Endodermal cell (in vitro differentiated cells): Measurements from ENCODE around the gene LRRK1. TPM values are rescaled to one million over a fixed set of nuclear protein-coding genes. Genes with fewer than 3 reads are reported as not detected.

Source experiments
- DNase-seq: peaks from one replicate; pipeline ENCODE4 v3.0.0-alpha.2; 2017
- H3K27ac ChIP-seq: 2 replicates; pipeline ENCODE4 v1.5.1; 2013; ENCODE audit warnings: mild to moderate bottlenecking, low read depth, low read length, moderate library complexity
- H3K27me3 ChIP-seq: 2 replicates; pipeline ENCODE4 v1.6.1; 2013; ENCODE audit warnings: mild to moderate bottlenecking, low read length, moderate library complexity; ENCODE audit not compliant: insufficient read depth, control insufficient read depth, poor library complexity, severe bottlenecking
- H3K36me3 ChIP-seq: 2 replicates; pipeline ENCODE4 v1.7.0; 2013; ENCODE audit warnings: mild to moderate bottlenecking, low read length, moderate library complexity; ENCODE audit not compliant: control insufficient read depth, insufficient read depth
- H3K4me1 ChIP-seq: one replicate; pipeline ENCODE4 v1.7.0; 2013; ENCODE audit warnings: low read length; ENCODE audit not compliant: control insufficient read depth, insufficient read depth
- H3K4me3 ChIP-seq: 2 replicates; pipeline ENCODE4 v1.5.1; 2013; ENCODE audit warnings: mild to moderate bottlenecking, low read length, moderate library complexity
- H3K9ac ChIP-seq: 2 replicates; pipeline ENCODE4 v1.6.1; 2013; ENCODE audit warnings: mild to moderate bottlenecking, low read length, moderate library complexity; ENCODE audit not compliant: poor library complexity, severe bottlenecking; ENCODE audit errors: extremely low read depth
- H3K9me3 ChIP-seq: 2 replicates; pipeline ENCODE4 v1.6.1; 2013; ENCODE audit warnings: mild to moderate bottlenecking, low read length, moderate library complexity; ENCODE audit not compliant: control insufficient read depth
- H3K27ac Mint-ChIP-seq: 2 replicates; pipeline ENCODE4 v1.8.0; 2020; ENCODE audit warnings: mixed read lengths
- H3K27me3 Mint-ChIP-seq: 2 replicates; pipeline ENCODE4 v1.8.0; 2021; ENCODE audit warnings: mild to moderate bottlenecking, mixed read lengths; ENCODE audit not compliant: insufficient read depth
- H3K36me3 Mint-ChIP-seq: 2 replicates; pipeline ENCODE4 v1.8.0; 2020; ENCODE audit warnings: low read depth, mixed read lengths
- H3K4me1 Mint-ChIP-seq: 2 replicates; pipeline ENCODE4 v1.8.0; 2020; ENCODE audit warnings: mixed read lengths
- H3K4me3 Mint-ChIP-seq: 2 replicates; pipeline ENCODE4 v1.8.0; 2020; ENCODE audit warnings: mild to moderate bottlenecking, moderate library complexity, mixed read lengths
- H3K9me3 Mint-ChIP-seq: 2 replicates; pipeline ENCODE4 v1.8.0; 2020; ENCODE audit warnings: mild to moderate bottlenecking, mixed read lengths
- WGBS, 2 experiments: methylation state at CpG; one replicate each; pipeline versions ENCODE4 v1.1.5 to v1.1.7; 2013; ENCODE audit warnings: missing lambda C conversion rate in 2 of 2, mixed read lengths in 1 of 2; ENCODE audit not compliant: insufficient coverage in 1 of 2, insufficient read length in 1 of 2; 5-methylcytosine and 5-hydroxymethylcytosine counted together
- total RNA-seq, 2 donors: library from RNA; stranded (reverse); fragmentation: NEBNext Ultra II Directional in 1 of 2; extraction: Animal tissue kit (Norgen Biotek cat#: 25700) in 1 of 2; gene quantifications; 2 replicates in 1 of 2; 3 replicates in 1 of 2; pipeline ENCODE4 v1.2.1, GENCODE V29; 2021
- TF ChIP-seq, protein P1 (sequence below): fragments of 200-600 bp; sonication (generic); conservative IDR thresholded peaks from 2 replicates; pipeline ENCODE4 v1.5.0; 2021; ENCODE audit warnings: antibody characterized with exemption, mild to moderate bottlenecking

LRRK1 gene
- total RNA-seq, 2 donors from 2014 or later = 2.7 to 5.1 TPM

GRCh38 chr15:101004500-101004899 is 85.3 kb downstream of the LRRK1 start:
- Mint-ChIP-seq H3K27ac (no peak overlapping the region), H3K9me3 (peaks cover 20% of the 10 kb centered on the region), H3K4me3 (no peak overlapping the region), H3K36me3 (no peaks in the 10 kb centered on the region), H3K4me1 (peaks cover 5% of the 10 kb centered on the region), H3K27me3 (peaks cover 10% of the 10 kb centered on the region)
- H3K4me3 ChIP-seq = no peak overlapping the region
- 94 to 98% methylated on average over 2 to 4 of the region's 4 CpGs for WGBS, 2 experiments
- H3K27me3 ChIP-seq = peaks cover 8% of the 10 kb centered on the region
- DNase-seq = peak; percentile 22
- no peak overlapping the region for H3K9ac ChIP-seq
- no peaks in the 10 kb centered on the region for H3K4me1 ChIP-seq
- H3K27ac ChIP-seq = no peak overlapping the region
- TF ChIP-seq, protein P1, sequence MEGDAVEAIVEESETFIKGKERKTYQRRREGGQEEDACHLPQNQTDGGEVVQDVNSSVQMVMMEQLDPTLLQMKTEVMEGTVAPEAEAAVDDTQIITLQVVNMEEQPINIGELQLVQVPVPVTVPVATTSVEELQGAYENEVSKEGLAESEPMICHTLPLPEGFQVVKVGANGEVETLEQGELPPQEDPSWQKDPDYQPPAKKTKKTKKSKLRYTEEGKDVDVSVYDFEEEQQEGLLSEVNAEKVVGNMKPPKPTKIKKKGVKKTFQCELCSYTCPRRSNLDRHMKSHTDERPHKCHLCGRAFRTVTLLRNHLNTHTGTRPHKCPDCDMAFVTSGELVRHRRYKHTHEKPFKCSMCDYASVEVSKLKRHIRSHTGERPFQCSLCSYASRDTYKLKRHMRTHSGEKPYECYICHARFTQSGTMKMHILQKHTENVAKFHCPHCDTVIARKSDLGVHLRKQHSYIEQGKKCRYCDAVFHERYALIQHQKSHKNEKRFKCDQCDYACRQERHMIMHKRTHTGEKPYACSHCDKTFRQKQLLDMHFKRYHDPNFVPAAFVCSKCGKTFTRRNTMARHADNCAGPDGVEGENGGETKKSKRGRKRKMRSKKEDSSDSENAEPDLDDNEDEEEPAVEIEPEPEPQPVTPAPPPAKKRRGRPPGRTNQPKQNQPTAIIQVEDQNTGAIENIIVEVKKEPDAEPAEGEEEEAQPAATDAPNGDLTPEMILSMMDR = no peak
- H3K36me3 ChIP-seq = no peaks in the 10 kb centered on the region
- peaks cover 12% of the 10 kb centered on the region for H3K9me3 ChIP-seq

DNA sequence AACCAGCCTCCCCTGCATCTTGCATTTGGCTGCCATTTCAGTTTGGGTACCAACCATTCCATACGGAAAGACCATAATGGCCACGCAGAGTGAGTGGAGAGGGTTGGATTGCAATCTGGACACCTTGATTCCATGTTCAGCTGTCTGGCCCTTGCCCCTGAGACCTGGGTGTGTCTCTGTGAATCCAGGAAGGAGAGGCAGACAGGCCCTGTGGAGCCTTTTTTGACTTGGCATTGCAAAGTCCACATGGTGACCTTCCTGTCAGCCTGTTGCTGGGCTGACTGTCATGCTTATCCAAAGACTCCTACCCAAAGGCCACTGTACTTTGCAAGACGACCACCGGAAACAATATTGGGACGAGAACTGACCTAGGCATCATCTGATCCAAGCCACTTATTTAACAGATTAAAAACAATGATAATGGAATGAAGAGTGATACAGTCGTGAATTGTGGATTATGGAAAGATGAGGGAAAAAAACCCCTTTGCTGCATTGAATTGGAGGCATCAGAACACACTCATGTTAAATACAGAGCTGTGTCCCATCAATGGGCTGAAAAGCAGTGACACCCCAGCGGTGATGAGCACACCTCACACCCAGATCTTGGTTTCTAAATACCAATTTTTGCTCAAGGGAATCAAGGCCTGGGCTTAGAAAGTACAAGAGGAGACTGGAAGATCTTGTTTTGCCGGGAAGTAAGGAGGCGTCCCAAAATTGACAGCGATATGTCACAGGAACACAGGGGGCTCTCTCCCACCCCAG is 86.0 kb downstream of the LRRK1 start:
- WGBS, 2 experiments = 91 to 95% methylated on average over 7 to 10 of the region's 10 CpGs
- Mint-ChIP-seq H3K4me1 (peaks cover 5% of the 10 kb centered on the region), H3K27me3 (peaks cover 10% of the 10 kb centered on the region), H3K4me3 (no peak overlapping the region), H3K27ac (no peak overlapping the region), H3K9me3 (peaks cover 20% of the 10 kb centered on the region), H3K36me3 (no peaks in the 10 kb centered on the region)
- Histone ChIP-seq H3K27me3 (peaks cover 8% of the 10 kb centered on the region), H3K27ac (no peak overlapping the region), H3K4me3 (no peak overlapping the region), H3K4me1 (no peaks in the 10 kb centered on the region), H3K9ac (no peak overlapping the region), H3K36me3 (no peaks in the 10 kb centered on the region), H3K9me3 (peaks cover 12% of the 10 kb centered on the region)
- TF ChIP-seq, protein P1 = no peak
- DNase-seq = peak; percentile 19

DNA sequence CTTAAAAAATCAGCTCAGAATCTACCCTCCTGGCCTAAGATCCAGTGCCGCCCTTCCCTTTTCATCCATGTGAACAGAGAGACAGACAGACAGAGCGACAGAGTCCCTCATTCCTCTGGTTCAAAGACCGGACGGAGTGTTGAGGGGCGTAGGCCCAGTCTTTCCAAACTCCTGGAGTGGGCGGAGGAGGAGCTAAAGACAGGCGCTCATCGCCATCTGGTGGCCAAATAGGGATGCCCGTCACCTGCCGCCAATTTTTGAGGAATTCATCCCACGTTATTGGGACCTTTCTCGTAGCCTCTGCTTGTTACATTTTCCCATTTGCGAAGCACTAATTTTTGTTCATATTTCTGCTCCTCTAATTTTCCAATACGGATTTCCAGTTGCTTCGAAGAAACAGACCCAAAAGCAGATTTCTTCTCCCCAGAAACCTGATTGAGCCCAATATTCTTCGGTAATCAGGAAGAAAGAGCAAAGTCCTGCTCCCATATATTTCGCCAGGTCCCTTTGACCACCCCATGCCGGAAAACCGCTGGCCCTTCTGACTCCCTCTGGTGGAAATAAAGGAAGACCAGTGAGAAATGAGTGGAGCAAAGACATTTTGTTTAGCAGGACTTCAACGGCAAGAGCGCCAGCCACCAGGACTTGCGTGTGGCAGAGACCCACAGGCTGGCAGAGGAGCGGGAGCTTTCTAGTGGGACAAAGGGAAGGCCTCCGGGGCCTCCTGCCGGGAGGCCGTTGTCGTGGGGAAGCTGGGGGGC is 88.0 kb downstream of the LRRK1 start:
- WGBS, 2 experiments = 26 to 31% methylated on average over 23 to 27 of the region's 27 CpGs
- Mint-ChIP-seq H3K9me3 (peaks cover 20% of the 10 kb centered on the region), H3K36me3 (no peaks in the 10 kb centered on the region), H3K27me3 (peaks cover 10% of the 10 kb centered on the region), H3K4me1 (peaks cover 5% of the 10 kb centered on the region), H3K27ac (no peak overlapping the region), H3K4me3 (peak overlapping the region; percentile 72)
- Histone ChIP-seq H3K36me3 (no peaks in the 10 kb centered on the region), H3K9ac (no peak overlapping the region), H3K27me3 (peaks cover 8% of the 10 kb centered on the region), H3K27ac (no peak overlapping the region), H3K9me3 (peaks cover 12% of the 10 kb centered on the region), H3K4me3 (peak overlapping the region; percentile 41), H3K4me1 (no peaks in the 10 kb centered on the region)
- TF ChIP-seq, protein P1 = peak; percentile 94
- peak; percentile 93 for DNase-seq
